ENCODE measurements around the gene ZNF264. TPM values are rescaled to one million over a fixed set of nuclear protein-coding genes. Genes with fewer than 3 reads are reported as not detected.

The ZNF264 gene
- total and polyA plus RNA-seq, 9 donors, result 7.0 to 56.6 (median 40.7) TPM

GRCh38 chr19:57269515-57270250 is 78.4 kb downstream of the ZNF264 start:
- H3K27ac ChIP-seq, result no peak overlapping the region
- H3K4me3 ChIP-seq, result no peak overlapping the region
- no peaks in the 10 kb centered on the region for H3K9me3 ChIP-seq
- H3K27me3 ChIP-seq, result no peaks in the 10 kb centered on the region
- intact Hi-C loops (cut with DNase I), result no loop called here
- H3K4me1 ChIP-seq (ENCODE audit: insufficient read depth), result no peaks in the 10 kb centered on the region
- DNase-seq, result no peak
- 90 to 91% (median 90%) methylated on average over 4 of the region's 4 CpGs for whole genome bisulfite sequencing, 3 donors
- no peak for TF ChIP-seq POLR2A (IDR thresholded peaks at IDR 0.05)
- no peak for TF ChIP-seq CTCF (IDR thresholded peaks at IDR 0.05)
- no peak for TF ChIP-seq EP300 (IDR thresholded peaks at IDR 0.05)
- H3K36me3 ChIP-seq, result no peaks in the 10 kb centered on the region

GRCh38 chr19:57271280-57271679 is 80.0 kb downstream of the ZNF264 start:
- no peaks in the 10 kb centered on the region for H3K27me3 ChIP-seq
- no peak overlapping the region for H3K4me3 ChIP-seq
- no peak for DNase-seq
- TF ChIP-seq CTCF (IDR thresholded peaks at IDR 0.05) (no peak), EP300 (IDR thresholded peaks at IDR 0.05) (no peak), POLR2A (IDR thresholded peaks at IDR 0.05) (no peak)
- H3K36me3 ChIP-seq, result no peaks in the 10 kb centered on the region
- H3K27ac ChIP-seq, result no peak overlapping the region
- H3K9me3 ChIP-seq, result no peaks in the 10 kb centered on the region
- no peaks in the 10 kb centered on the region for H3K4me1 ChIP-seq (ENCODE audit: insufficient read depth)
- 95 to 97% (median 96%) methylated on average over 8 of the region's 8 CpGs for WGBS, 3 donors
- intact Hi-C loops (cut with DNase I), result no loop called here

Small RNA genes lying within 50 kb of the gene (small RNA-seq; reads per million reads assigned to genes)
- gene AC025588.3, result not detected

Other genes starting within 250 kb of the ZNF264 start
- gene USP29, start 71.5 kb upstream of the ZNF264 start, total RNA-seq, result not detected
- not detected for gene USP29, start 71.5 kb upstream of the ZNF264 start, polyA plus RNA-seq
- not detected for gene ZIM3, start 46.3 kb upstream of the ZNF264 start, total RNA-seq
- not detected for gene ZIM3, start 46.3 kb upstream of the ZNF264 start, polyA plus RNA-seq
- not detected for gene DUXA, start 24.0 kb upstream of the ZNF264 start, total RNA-seq
- gene DUXA, start 24.0 kb upstream of the ZNF264 start, polyA plus RNA-seq, result not detected
- under 1 TPM in 4 of 7 donors, not detected in 3; 0.60 to 0.87 (median 0.79) TPM for gene AURKC, start 39.5 kb downstream of the ZNF264 start, total RNA-seq
- 1 to 10 TPM in 1 of 2 donors, under 1 TPM in 1; 0.45 to 1.9 TPM for gene AURKC, start 39.5 kb downstream of the ZNF264 start, polyA plus RNA-seq
- 10 to 100 TPM; 10.8 to 27.8 (median 19.4) TPM for gene ZNF805, start 49.1 kb downstream of the ZNF264 start, total RNA-seq
- gene ZNF805, start 49.1 kb downstream of the ZNF264 start, polyA plus RNA-seq, result 1 to 10 TPM; 1.7 to 4.5 TPM
- gene ZNF460, start 89.0 kb downstream of the ZNF264 start, total RNA-seq, result 100 to 1,000 TPM in 1 of 7 donors, 10 to 100 TPM in 6; 57.2 to 103 (median 68.6) TPM
- 1 to 10 TPM; 3.0 to 4.4 TPM for gene ZNF460, start 89.0 kb downstream of the ZNF264 start, polyA plus RNA-seq
- gene ZNF543, start 129.0 kb downstream of the ZNF264 start, total RNA-seq, result 10 to 100 TPM in 4 of 7 donors, 1 to 10 TPM in 3; 4.9 to 12.9 (median 10.5) TPM
- gene ZNF543, start 129.0 kb downstream of the ZNF264 start, polyA plus RNA-seq, result 1 to 10 TPM; 4.0 to 4.9 TPM
- gene ZNF304, start 159.8 kb downstream of the ZNF264 start, total RNA-seq, result 10 to 100 TPM in 3 of 7 donors, 1 to 10 TPM in 4; 3.0 to 13.0 (median 9.1) TPM
- gene ZNF304, start 159.8 kb downstream of the ZNF264 start, polyA plus RNA-seq, result 10 to 100 TPM in 1 of 2 donors, 1 to 10 TPM in 1; 4.8 to 12.5 TPM
- gene TRAPPC2B, start 172.1 kb downstream of the ZNF264 start, total RNA-seq, result 10 to 100 TPM in 6 of 7 donors, 1 to 10 TPM in 1; 9.1 to 23.6 (median 11.6) TPM
- gene TRAPPC2B, start 172.1 kb downstream of the ZNF264 start, polyA plus RNA-seq, result 10 to 100 TPM; 10.3 to 25.1 TPM
- gene ZNF547, start 172.1 kb downstream of the ZNF264 start, total RNA-seq, result 1 to 10 TPM; 1.2 to 4.7 (median 3.0) TPM
- 1 to 10 TPM; 1.8 to 2.9 TPM for gene ZNF547, start 172.1 kb downstream of the ZNF264 start, polyA plus RNA-seq
- 10 to 100 TPM; 14.5 to 28.2 (median 24.4) TPM for gene ZNF548, start 198.4 kb downstream of the ZNF264 start, total RNA-seq
- gene ZNF548, start 198.4 kb downstream of the ZNF264 start, polyA plus RNA-seq, result 10 to 100 TPM; 13.4 to 13.7 TPM
- gene ZNF17, start 219.7 kb downstream of the ZNF264 start, total RNA-seq, result 10 to 100 TPM in 6 of 7 donors, 1 to 10 TPM in 1; 5.4 to 22.4 (median 18.7) TPM
- 1 to 10 TPM; 6.3 to 7.2 TPM for gene ZNF17, start 219.7 kb downstream of the ZNF264 start, polyA plus RNA-seq
- 10 to 100 TPM in 4 of 7 donors, 1 to 10 TPM in 3; 7.5 to 21.7 (median 10.8) TPM for gene ZNF749, start 243.8 kb downstream of the ZNF264 start, total RNA-seq
- 10 to 100 TPM in 1 of 2 donors, 1 to 10 TPM in 1; 4.0 to 12.9 TPM for gene ZNF749, start 243.8 kb downstream of the ZNF264 start, polyA plus RNA-seq

All from ovary (tissue), 9 donors.